Endothelial cell of umbilical vein (primary cell): ENCODE data around the gene PCED1B.

Source experiments
- CTCF ChIP-seq, 2 donors: IDR thresholded peaks; 1 replicate in 1 of 2; 2 replicates in 1 of 2; pipeline ENCODE4 v1.5.1; 2011; ENCODE audit warnings: low read length in 2 of 2, mild to moderate bottlenecking in 2 of 2, moderate library complexity in 2 of 2, control low read depth in 1 of 2, inconsistent platforms in 1 of 2, low read depth in 1 of 2; ENCODE audit not compliant: insufficient read depth in 1 of 2; ENCODE audit errors: extremely low read depth in 1 of 2
- EZH2 ChIP-seq: IDR thresholded peaks from 2 replicates; pipeline ENCODE4 v1.6.1; 2012; ENCODE audit warnings: borderline replicate concordance, low read depth, mild to moderate bottlenecking, moderate library complexity, low read length, inconsistent platforms; ENCODE audit not compliant: severe bottlenecking
- POLR2A ChIP-seq: IDR thresholded peaks from 2 replicates; pipeline ENCODE4 v1.6.1; 2012; ENCODE audit warnings: low read depth, mild to moderate bottlenecking, control low read depth, low read length
- POLR2AphosphoS5 ChIP-seq: IDR thresholded peaks from 2 replicates; pipeline ENCODE4 v1.6.1; 2012; ENCODE audit warnings: low read depth, mild to moderate bottlenecking, control low read depth, low read length, moderate library complexity; ENCODE audit not compliant: insufficient read depth

DNA sequence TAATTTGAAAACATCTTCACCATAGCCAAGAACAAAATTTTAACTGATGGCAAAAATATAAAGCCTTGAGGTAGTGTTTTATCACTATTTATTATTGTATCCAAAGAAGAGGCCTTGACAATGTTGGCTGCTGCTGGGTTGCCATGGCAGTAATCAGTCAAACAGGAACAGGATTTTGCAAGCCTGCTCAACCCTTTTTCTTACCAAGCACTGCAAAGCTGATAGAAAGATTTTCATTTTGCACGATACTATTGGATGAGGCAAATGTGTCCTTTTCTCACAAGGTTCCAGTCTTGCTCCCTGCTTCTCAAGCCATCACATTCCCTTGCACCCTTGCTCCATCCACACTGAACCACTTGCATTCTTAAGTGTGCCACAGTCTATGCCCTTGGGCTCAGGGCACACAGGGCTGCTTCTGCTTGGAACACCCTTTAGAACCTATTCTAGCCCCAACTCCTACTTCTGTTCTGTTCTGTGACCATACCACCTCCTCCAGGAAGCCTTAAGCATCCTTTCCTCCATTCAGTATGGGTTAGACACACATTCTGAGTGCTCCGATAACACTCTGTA lies 76.8 kb downstream of the PCED1B start:
- no peak for TF ChIP-seq POLR2AphosphoS5
- TF ChIP-seq POLR2A: no peak
- no peak for TF ChIP-seq CTCF (IDR thresholded peaks at IDR 0.05; ENCODE audit: extremely low read depth in 1 of 2, insufficient read depth in 1 of 2, low read depth in 1 of 2, low read length in 2 of 2)
- no peak for TF ChIP-seq EZH2
